ENCODE data around the gene ACRBP. TPM values are rescaled to one million over a fixed set of nuclear protein-coding genes. Genes with fewer than 3 reads are reported as not detected.

ACRBP gene
- total RNA-seq, 1 experiment from 2014 or later: 2.9 TPM

DNA sequence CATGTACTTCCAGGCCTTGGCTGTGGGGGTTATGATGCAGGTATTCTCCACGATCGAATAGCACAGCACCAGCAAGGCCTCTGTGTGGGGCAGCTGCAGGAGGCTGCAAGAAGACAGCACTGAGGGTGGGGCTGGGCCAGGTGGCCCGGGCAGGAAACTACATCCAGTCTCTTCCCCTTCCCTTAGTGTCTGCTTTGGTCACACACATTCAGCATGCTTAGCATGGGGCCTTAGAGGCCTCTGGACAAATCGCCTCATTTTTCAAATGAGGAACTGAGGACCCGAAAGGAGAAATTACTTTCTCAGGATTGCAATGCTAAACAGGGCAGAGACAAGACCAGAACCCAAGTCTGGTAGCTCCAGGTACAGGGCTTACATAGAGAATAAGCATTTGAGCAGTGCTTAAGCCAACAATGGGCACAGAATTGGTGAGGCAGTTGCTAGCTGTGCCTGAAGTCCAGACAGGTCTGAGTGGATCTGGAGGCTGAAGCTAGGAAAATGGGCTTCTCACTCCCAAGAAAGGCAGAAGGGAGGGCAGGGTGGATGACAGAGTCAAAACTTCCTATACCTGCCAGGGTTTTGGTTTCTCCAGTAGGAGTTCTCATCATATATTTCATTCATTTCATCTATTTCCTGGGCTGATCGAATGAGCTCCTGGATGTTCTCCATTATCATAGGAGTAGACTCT lies 3.5 kb downstream of the ACRBP start:
- CTCF ChIA-PET: no interaction called here
- no TSS peak for BruUV-seq (replicated peaks)
- H3K27me3 Mint-ChIP-seq (ENCODE audit: unreplicated experiment): peaks cover 29% of the 10 kb centered on the region
- H3K36me3 Mint-ChIP-seq (ENCODE audit: insufficient read depth, unreplicated experiment): peaks cover 21% of the 10 kb centered on the region
- H3K4me3 Mint-ChIP-seq (ENCODE audit: low read depth, unreplicated experiment): no peak overlapping the region
- intact Hi-C loops (cut with micrococcal nuclease; ENCODE audit: unreplicated experiment): no loop called here
- TF ChIP-seq, protein P1, sequence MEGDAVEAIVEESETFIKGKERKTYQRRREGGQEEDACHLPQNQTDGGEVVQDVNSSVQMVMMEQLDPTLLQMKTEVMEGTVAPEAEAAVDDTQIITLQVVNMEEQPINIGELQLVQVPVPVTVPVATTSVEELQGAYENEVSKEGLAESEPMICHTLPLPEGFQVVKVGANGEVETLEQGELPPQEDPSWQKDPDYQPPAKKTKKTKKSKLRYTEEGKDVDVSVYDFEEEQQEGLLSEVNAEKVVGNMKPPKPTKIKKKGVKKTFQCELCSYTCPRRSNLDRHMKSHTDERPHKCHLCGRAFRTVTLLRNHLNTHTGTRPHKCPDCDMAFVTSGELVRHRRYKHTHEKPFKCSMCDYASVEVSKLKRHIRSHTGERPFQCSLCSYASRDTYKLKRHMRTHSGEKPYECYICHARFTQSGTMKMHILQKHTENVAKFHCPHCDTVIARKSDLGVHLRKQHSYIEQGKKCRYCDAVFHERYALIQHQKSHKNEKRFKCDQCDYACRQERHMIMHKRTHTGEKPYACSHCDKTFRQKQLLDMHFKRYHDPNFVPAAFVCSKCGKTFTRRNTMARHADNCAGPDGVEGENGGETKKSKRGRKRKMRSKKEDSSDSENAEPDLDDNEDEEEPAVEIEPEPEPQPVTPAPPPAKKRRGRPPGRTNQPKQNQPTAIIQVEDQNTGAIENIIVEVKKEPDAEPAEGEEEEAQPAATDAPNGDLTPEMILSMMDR (IDR thresholded peaks at IDR 0.05; ENCODE audit: unreplicated experiment): no peak
- no peak for DNase-seq
- H3K4me1 Mint-ChIP-seq (ENCODE audit: low read depth, unreplicated experiment): no peaks in the 10 kb centered on the region
- no peak overlapping the region for H3K27ac Mint-ChIP-seq (ENCODE audit: unreplicated experiment)
- peaks cover 6% of the 10 kb centered on the region for H3K9me3 Mint-ChIP-seq (ENCODE audit: low read depth, unreplicated experiment)

DNA sequence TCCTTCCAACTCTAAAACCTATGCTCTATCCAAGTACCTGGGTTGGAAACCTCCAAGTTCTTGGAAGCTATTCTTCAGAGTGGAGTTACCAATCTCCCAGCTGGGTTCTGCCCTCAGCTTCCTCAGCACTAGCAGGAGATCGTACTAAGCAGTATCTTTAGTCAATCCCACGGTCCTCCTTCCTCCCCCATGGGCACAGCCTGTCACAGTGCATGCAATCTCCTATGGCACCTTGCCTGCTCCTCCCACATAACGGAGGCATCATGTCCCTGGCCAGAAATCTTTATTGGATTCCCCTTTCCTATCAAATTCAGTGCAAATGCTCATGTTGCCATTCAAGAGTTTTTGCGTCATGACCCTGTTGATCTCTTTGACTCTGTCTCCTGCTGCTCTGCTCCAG lies 6.1 kb downstream of the ACRBP start:
- Mint-ChIP-seq H3K27me3 (ENCODE audit: unreplicated experiment) (peaks cover 29% of the 10 kb centered on the region), H3K27ac (ENCODE audit: unreplicated experiment) (no peak overlapping the region), H3K36me3 (ENCODE audit: insufficient read depth, unreplicated experiment) (peaks cover under 1% of the 10 kb centered on the region), H3K4me3 (ENCODE audit: low read depth, unreplicated experiment) (no peak overlapping the region), H3K4me1 (ENCODE audit: low read depth, unreplicated experiment) (peaks cover 6% of the 10 kb centered on the region), H3K9me3 (ENCODE audit: low read depth, unreplicated experiment) (peaks cover 6% of the 10 kb centered on the region)
- BruUV-seq (replicated peaks): no TSS peak
- no peak for DNase-seq
- CTCF ChIA-PET: no interaction called here
- TF ChIP-seq, protein P1 (IDR thresholded peaks at IDR 0.05; ENCODE audit: unreplicated experiment): no peak
- intact Hi-C loops (cut with micrococcal nuclease; ENCODE audit: unreplicated experiment): no loop called here

DNA sequence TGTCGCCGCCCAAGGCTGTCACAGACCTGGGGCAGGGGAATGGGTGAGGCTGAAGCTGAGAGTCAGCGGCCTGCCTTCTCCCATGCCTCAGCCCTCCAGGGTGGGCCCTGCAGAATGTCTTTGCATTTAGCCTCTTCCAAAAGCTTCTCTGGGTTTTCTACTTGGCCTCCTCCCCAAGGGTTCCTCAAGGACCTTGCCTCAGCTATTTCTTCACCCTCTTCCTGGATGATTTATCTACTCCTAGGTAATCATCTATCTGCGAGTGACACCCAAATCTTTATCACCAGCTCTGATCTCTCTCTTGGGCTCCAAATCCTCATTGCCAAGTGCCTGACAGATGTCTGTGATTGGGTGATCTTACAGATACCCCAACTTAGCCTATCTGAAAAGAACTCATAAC lies 6.7 kb downstream of the ACRBP start:
- Mint-ChIP-seq H3K4me3 (ENCODE audit: low read depth, unreplicated experiment) (no peak overlapping the region), H3K27ac (ENCODE audit: unreplicated experiment) (no peak overlapping the region), H3K27me3 (ENCODE audit: unreplicated experiment) (peaks cover 29% of the 10 kb centered on the region), H3K4me1 (ENCODE audit: low read depth, unreplicated experiment) (peaks cover 13% of the 10 kb centered on the region), H3K9me3 (ENCODE audit: low read depth, unreplicated experiment) (peaks cover 6% of the 10 kb centered on the region), H3K36me3 (ENCODE audit: insufficient read depth, unreplicated experiment) (peaks cover 5% of the 10 kb centered on the region)
- intact Hi-C loops (cut with micrococcal nuclease; ENCODE audit: unreplicated experiment): no loop called here
- CTCF ChIA-PET: no interaction called here
- TF ChIP-seq, protein P1 (IDR thresholded peaks at IDR 0.05; ENCODE audit: unreplicated experiment): no peak
- DNase-seq: no peak
- BruUV-seq (replicated peaks): no TSS peak

DNA sequence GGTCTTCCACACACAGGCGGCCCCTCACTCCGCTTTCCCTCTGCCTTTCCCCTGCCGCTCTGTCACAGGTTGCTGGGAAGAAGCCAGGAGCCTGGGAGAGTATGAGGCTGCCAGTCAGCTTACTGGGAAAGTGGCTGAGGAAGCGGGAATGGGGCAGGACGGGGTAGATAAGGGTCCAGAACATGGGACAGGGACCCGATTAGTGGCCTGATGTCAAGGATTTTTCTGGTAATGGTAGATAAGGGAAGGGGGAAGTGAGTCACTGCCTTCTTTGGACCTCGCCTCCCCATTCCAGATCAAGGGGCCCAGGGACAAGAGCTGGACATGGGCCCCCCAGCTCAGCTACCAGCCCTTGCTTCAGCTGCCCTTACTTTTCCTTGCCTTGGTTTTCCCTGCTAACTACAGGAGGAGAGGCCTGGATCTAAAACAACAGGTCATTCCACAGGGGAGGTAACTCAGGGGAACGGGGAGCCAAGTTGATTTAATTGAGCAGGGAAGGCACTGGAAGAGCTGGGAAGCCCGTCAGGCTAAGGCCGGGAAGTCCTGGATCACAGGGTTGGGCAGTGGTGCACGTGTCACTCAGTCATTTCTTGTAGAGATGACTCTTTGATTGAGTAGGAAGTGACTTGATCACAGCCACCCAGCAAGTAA lies 8.0 kb downstream of the ACRBP start:
- intact Hi-C loops (cut with micrococcal nuclease; ENCODE audit: unreplicated experiment): no loop called here
- BruUV-seq (replicated peaks): no TSS peak
- Mint-ChIP-seq H3K36me3 (ENCODE audit: insufficient read depth, unreplicated experiment) (peaks cover 5% of the 10 kb centered on the region), H3K27ac (ENCODE audit: unreplicated experiment) (no peak overlapping the region), H3K4me1 (ENCODE audit: low read depth, unreplicated experiment) (peaks cover 17% of the 10 kb centered on the region), H3K4me3 (ENCODE audit: low read depth, unreplicated experiment) (no peak overlapping the region), H3K27me3 (ENCODE audit: unreplicated experiment) (peaks cover 29% of the 10 kb centered on the region), H3K9me3 (ENCODE audit: low read depth, unreplicated experiment) (peaks cover 4% of the 10 kb centered on the region)
- TF ChIP-seq, protein P1 (IDR thresholded peaks at IDR 0.05; ENCODE audit: unreplicated experiment): no peak
- CTCF ChIA-PET: interaction anchor here (0.5 kb wide), 1 partner anchor 29 kb away, joined by 3 read pairs; no protein-coding TSS in a partner anchor
- no peak for DNase-seq
